H1 (cell line): ENCODE measurements around the gene ACACA. TPM values are rescaled to one million over a fixed set of nuclear protein-coding genes. Genes with fewer than 3 reads are reported as not detected.

Experiments used
- CTCF ChIA-PET: fragments of 300-600 bp; sonication (Branson Sonifier 250); formaldehyde crosslinking; loops from one replicate; lab custom pipeline; 2021; ENCODE audit not compliant: partially characterized antibody; lab: Charles Lee
- POLR2A ChIA-PET: fragments of 300-600 bp; sonication (Branson Sonifier 250); formaldehyde crosslinking; loops from one replicate; lab custom pipeline; 2021; ENCODE audit warnings: inconsistent platforms; ENCODE audit not compliant: partially characterized antibody; lab: Charles Lee
- DNase-seq, 2 experiments: peaks; one replicate each; pipeline versions ENCODE4 v3.0.0 to v3.0.0-alpha.2; 2010 to 2022; ENCODE audit warnings: low spot score in 2 of 2, low read depth in 1 of 2, mixed read lengths in 1 of 2
- FAIRE-seq: peaks from 2 replicates; lab custom pipeline; 2011; peaks lifted over from hg19 to GRCh38; lab: Jason Lieb, UNC
- H2AFZ ChIP-seq: 2 replicates; pipeline ENCODE4 v1.8.1; 2012; ENCODE audit warnings: low read length, inconsistent platforms
- H2AK5ac ChIP-seq: 2 replicates; pipeline ENCODE4 v1.6.1; 2013; ENCODE audit warnings: low read depth, low read length
- H2BK120ac ChIP-seq: replicated peaks from 2 replicates; pipeline ENCODE3; 2013; ENCODE audit warnings: low read depth, low read length, inconsistent platforms
- H2BK12ac ChIP-seq: 2 replicates; pipeline ENCODE4 v1.6.1; 2013; ENCODE audit warnings: low read depth, low read length
- H2BK15ac ChIP-seq: 2 replicates; pipeline ENCODE4 v1.6.1; 2013; ENCODE audit warnings: low read length
- H2BK20ac ChIP-seq: 2 replicates; pipeline ENCODE4 v1.6.1; 2013; ENCODE audit warnings: low read length
- H2BK5ac ChIP-seq: 2 replicates; pipeline ENCODE4 v1.6.1; 2013; ENCODE audit warnings: low read depth, low read length
- H3K14ac ChIP-seq: 2 replicates; pipeline ENCODE4 v1.6.1; 2013; ENCODE audit warnings: inconsistent platforms; ENCODE audit not compliant: insufficient read length
- H3K18ac ChIP-seq: 2 replicates; pipeline ENCODE4 v1.6.1; 2013; ENCODE audit warnings: low read length; ENCODE audit errors: extremely low read depth
- H3K23ac ChIP-seq: 2 replicates; pipeline ENCODE4 v1.6.1; 2013; ENCODE audit warnings: inconsistent platforms; ENCODE audit not compliant: insufficient read length
- H3K23me2 ChIP-seq: 2 replicates; pipeline ENCODE4 v1.6.1; 2013; ENCODE audit warnings: low read depth, low read length
- H3K27ac ChIP-seq: 2 replicates; pipeline ENCODE4 v1.6.1; 2011; ENCODE audit warnings: low read depth, low read length, inconsistent platforms
- H3K27me3 ChIP-seq, 4 experiments: replicated peaks in 1 of 4; 1 replicate in 1 of 4; 2 replicates in 3 of 4; pipeline versions ENCODE4 v1.6.1 to v1.8.1; 2011 to 2013; ENCODE audit warnings: low read length in 3 of 4, mild to moderate bottlenecking in 3 of 4, inconsistent platforms in 2 of 4, mixed read lengths in 2 of 4, moderate library complexity in 1 of 4; ENCODE audit not compliant: control insufficient read depth in 3 of 4, insufficient read depth in 3 of 4; ENCODE audit errors: extremely low read depth in 1 of 4
- H3K36me3 ChIP-seq, 4 experiments: 2 replicates each; pipeline versions ENCODE4 v1.6.1 to v1.8.1; 2011 to 2013; ENCODE audit warnings: mild to moderate bottlenecking in 4 of 4, low read length in 3 of 4, moderate library complexity in 2 of 4, control low read depth in 1 of 4, inconsistent platforms in 1 of 4; ENCODE audit not compliant: insufficient read depth in 4 of 4, control insufficient read depth in 2 of 4
- H3K4ac ChIP-seq: replicated peaks from 2 replicates; pipeline ENCODE3; 2013; ENCODE audit warnings: low read length, low read depth, mixed read lengths, inconsistent platforms; ENCODE audit not compliant: insufficient read length
- H3K4me1 ChIP-seq, 4 experiments: replicated peaks in 1 of 4; 1 replicate in 1 of 4; 2 replicates in 3 of 4; pipeline versions ENCODE4 v1.6.1 to v1.8.1; 2011 to 2013; ENCODE audit warnings: low read length in 3 of 4, inconsistent platforms in 2 of 4, mixed read lengths in 1 of 4; ENCODE audit not compliant: insufficient read depth in 4 of 4, control insufficient read depth in 3 of 4
- H3K4me2 ChIP-seq, 2 experiments: 2 replicates each; pipeline versions ENCODE4 v1.6.1 to v1.8.1; 2011 to 2013; ENCODE audit warnings: low read depth in 2 of 2, low read length in 2 of 2, control low read depth in 1 of 2, inconsistent platforms in 1 of 2, mild to moderate bottlenecking in 1 of 2; ENCODE audit not compliant: insufficient read depth in 1 of 2
- H3K4me3 ChIP-seq, 4 experiments: fragments of 200-600, 300-600 bp in 1 of 4; sonication (generic), shearing (Covaris generic), sonication (Bioruptor Twin) in 1 of 4; 2 replicates each; pipeline versions ENCODE4 v1.5.1 to v1.8.1; 2011 to 2016; ENCODE audit warnings: low read length in 4 of 4, low read depth in 3 of 4, control low read depth in 2 of 4, inconsistent platforms in 2 of 4, mild to moderate bottlenecking in 2 of 4, mixed read lengths in 1 of 4, moderate library complexity in 1 of 4; ENCODE audit not compliant: insufficient read depth in 2 of 4; ENCODE audit errors: extremely low read depth in 1 of 4
- H3K56ac ChIP-seq: replicated peaks from 2 replicates; pipeline ENCODE3; 2013; ENCODE audit warnings: low read depth, mild to moderate bottlenecking, mixed read lengths, low read length, inconsistent platforms; ENCODE audit not compliant: insufficient read length
- H3K79me1 ChIP-seq: 2 replicates; pipeline ENCODE4 v1.6.1; 2013; ENCODE audit warnings: low read depth, low read length, control low read depth
- H3K79me2 ChIP-seq, 2 experiments: 2 replicates each; pipeline versions ENCODE4 v1.6.1 to v1.8.1; 2012 to 2013; ENCODE audit warnings: low read length in 2 of 2, mild to moderate bottlenecking in 2 of 2, inconsistent platforms in 1 of 2; ENCODE audit not compliant: insufficient read depth in 2 of 2, control insufficient read depth in 1 of 2
- H3K9ac ChIP-seq, 4 experiments: replicated peaks in 1 of 4; 1 replicate in 1 of 4; 2 replicates in 3 of 4; pipeline versions ENCODE4 v1.6.1 to v1.8.1; 2011 to 2013; ENCODE audit warnings: low read depth in 3 of 4, low read length in 3 of 4, control low read depth in 2 of 4, mild to moderate bottlenecking in 2 of 4, moderate library complexity in 2 of 4, inconsistent platforms in 1 of 4; ENCODE audit errors: extremely low read depth in 1 of 4
- H3K9me3 ChIP-seq, 2 experiments: 2 replicates each; pipeline versions ENCODE4 v1.6.1 to v1.8.1; 2012 to 2013; ENCODE audit warnings: mild to moderate bottlenecking in 2 of 2, moderate library complexity in 2 of 2, control low read depth in 1 of 2, inconsistent platforms in 1 of 2, low read depth in 1 of 2, low read length in 1 of 2, mixed read lengths in 1 of 2; ENCODE audit not compliant: insufficient read depth in 2 of 2
- H4K20me1 ChIP-seq, 2 experiments: replicated peaks in 1 of 2; 2 replicates each; pipeline versions ENCODE3 to v1.8.1; 2011 to 2013; ENCODE audit warnings: inconsistent platforms in 2 of 2, low read length in 2 of 2, mild to moderate bottlenecking in 1 of 2; ENCODE audit not compliant: insufficient read depth in 2 of 2, control insufficient read depth in 1 of 2
- H4K5ac ChIP-seq: 2 replicates; pipeline ENCODE4 v1.6.1; 2013; ENCODE audit warnings: low read length, low read depth, mixed read lengths, inconsistent platforms; ENCODE audit not compliant: insufficient read length
- H4K8ac ChIP-seq: 2 replicates; pipeline ENCODE4 v1.8.0; 2013; ENCODE audit warnings: mild to moderate bottlenecking, moderate library complexity, low read length, inconsistent platforms; ENCODE audit not compliant: insufficient read depth; ENCODE audit errors: extremely low read depth
- H4K91ac ChIP-seq: replicated peaks from 2 replicates; pipeline ENCODE3; 2013; ENCODE audit warnings: low read length, mixed read lengths, inconsistent platforms; ENCODE audit not compliant: insufficient read length
- RNF2 ChIP-seq: fragments of 200-900, 300-1000 bp; sonication (generic); IDR thresholded peaks from 2 replicates; pipeline ENCODE4 v1.7.1; 2016; ENCODE audit warnings: borderline replicate concordance, low read depth, mild to moderate bottlenecking, antibody characterized with exemption, low read length; ENCODE audit not compliant: poor library complexity, severe bottlenecking; ENCODE audit errors: missing control alignments
- RXRA ChIP-seq: IDR thresholded peaks from 2 replicates; pipeline ENCODE4 v1.6.1; 2011; ENCODE audit warnings: low read depth, mild to moderate bottlenecking, low read length, moderate library complexity; ENCODE audit not compliant: insufficient read depth
- SRF ChIP-seq: IDR thresholded peaks from 2 replicates; pipeline ENCODE4 v1.6.1; 2011; ENCODE audit warnings: mild to moderate bottlenecking, low read depth, low read length, moderate library complexity
- polyA plus RNA-seq, 7 experiments: library from polyadenylated mRNA; depleted of rRNA in 3 of 7; stranded (reverse) in 5 of 7; unstranded in 2 of 7; fragments of >200 nt in 5 of 7; fragments of 200-250 nt in 2 of 7; gene quantifications; 1 replicate in 5 of 7; 2 replicates in 1 of 7; 4 replicates in 1 of 7; pipeline versions ENCODE4 v1.2.1 to v1.2.3, GENCODE V29; 2011 to 2013; ENCODE audit warnings: missing spikeins in 2 of 7, mixed read lengths in 2 of 7
- total RNA-seq: library from RNA; stranded (reverse); fragmentation: NEBNext Ultra II Directional; extraction: Animal tissue kit (Norgen Biotek cat#: 25700); gene quantifications from 2 replicates; pipeline ENCODE4 v1.2.1, GENCODE V29; 2021

ACACA gene
- total and polyA plus RNA-seq, 2 of the 8 experiments (the other 6 are each of a cell fraction or from before 2014, with no cell fraction given) = 74.0 to 160 TPM

DNA sequence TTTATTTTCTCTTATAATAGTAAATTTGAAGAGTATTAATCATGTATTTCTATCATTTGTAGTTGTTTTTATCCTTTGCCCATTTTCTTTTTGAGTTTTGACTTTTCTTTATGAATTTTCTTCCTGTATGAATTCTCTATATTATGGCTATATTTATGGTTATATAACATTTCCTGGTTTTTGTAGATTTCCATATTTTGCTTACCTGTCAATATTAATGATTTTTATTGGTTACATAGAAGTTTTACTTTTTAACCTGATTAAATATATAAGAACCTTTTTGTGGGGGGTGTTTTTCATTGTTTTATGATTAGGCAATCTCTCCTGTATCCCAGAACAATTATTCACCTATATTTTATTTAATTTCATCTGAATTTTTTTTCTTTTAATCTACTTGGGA lies 364.7 kb downstream of the ACACA start:
- Histone ChIP-seq H3K36me3 (no peaks in the 10 kb centered on the region; a peak in 1 of 8 replicates), H3K9me3 (no peaks in the 10 kb centered on the region), H4K20me1 (peaks cover 0 to 2% of the 10 kb centered on the region in 2 experiments), H3K4me3 (no peak overlapping the region), H3K14ac (no peak overlapping the region), H3K27ac (no peak overlapping the region), H3K56ac (no peak overlapping the region), H3K4ac (no peak overlapping the region), H3K79me1 (peaks cover 2% of the 10 kb centered on the region; the same call in 1 of the 2 replicates), H4K5ac (no peak overlapping the region), H3K4me1 (peaks cover 6 to 22% (median 12%) of the 10 kb centered on the region in 4 experiments), H3K27me3 (no peaks in the 10 kb centered on the region), H3K9ac (no peak overlapping the region), H3K23ac (no peak overlapping the region), H2AK5ac (no peak overlapping the region), H2BK120ac (no peak overlapping the region), H4K91ac (no peak overlapping the region), H2AFZ (no peak overlapping the region), H2BK20ac (no peak overlapping the region), H4K8ac (no peak overlapping the region), H2BK5ac (no peak overlapping the region), H3K23me2 (no peaks in the 10 kb centered on the region), H2BK15ac (no peak overlapping the region), H3K18ac (no peak overlapping the region), H3K4me2 (no peak overlapping the region), H3K79me2 (no peaks in the 10 kb centered on the region)
- POLR2A ChIA-PET = interaction anchor here (0.6 kb wide), 1 partner anchor 322 kb away, joined by 4 read pairs; no protein-coding TSS in a partner anchor
- CTCF ChIA-PET = no interaction called here
- DNase-seq = no peak
- no peak for FAIRE-seq
- TF ChIP-seq SRF = no peak
- no peak for TF ChIP-seq RNF2
- TF ChIP-seq RXRA = no peak
- TF ChIP-seq, all 59 proteins: peak for 0
- no peak overlapping the region for H2BK12ac ChIP-seq
